SH-SY5Y (cell line): ENCODE measurements around the gene RDX.

ENCODE experiments used
- GATA2 ChIP-seq: IDR thresholded peaks from 2 replicates; pipeline ENCODE4 v1.6.1; 2011; ENCODE audit warnings: mild to moderate bottlenecking, low read depth, low read length
- GATA3 ChIP-seq: IDR thresholded peaks from 2 replicates; pipeline ENCODE4 v1.6.1; 2011; ENCODE audit warnings: low read depth, mild to moderate bottlenecking, low read length, moderate library complexity

DNA sequence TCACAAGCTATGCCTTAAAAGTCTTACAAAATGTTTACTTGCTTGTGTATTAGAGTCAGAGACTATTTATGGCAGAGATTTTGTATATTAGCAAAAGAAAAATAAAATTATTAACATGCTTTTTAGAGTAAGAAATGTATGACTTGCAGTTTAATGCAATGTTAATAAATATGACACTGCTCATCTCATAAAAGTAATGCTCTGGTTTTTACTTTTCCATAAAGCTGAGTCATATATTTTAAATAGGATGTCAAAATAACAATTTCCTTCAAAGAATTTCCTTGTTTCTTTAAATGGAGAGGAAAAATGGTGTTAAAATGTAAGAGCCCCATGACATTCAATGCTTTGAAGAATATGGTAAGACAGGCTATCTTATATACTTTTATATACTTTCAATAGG, 16.3 kb upstream of the RDX start:
- no peak for TF ChIP-seq GATA2
- no peak for TF ChIP-seq GATA3
